PC-9 (cell line): ENCODE measurements around the gene CADM2.

Experiments used
- CTCF ChIP-seq: fragments of 200-600 bp; sonication (generic); conservative IDR thresholded peaks from 2 replicates; pipeline ENCODE4 v1.6.1; 2017; ENCODE audit warnings: mixed run types, antibody characterized with exemption, mild to moderate bottlenecking, moderate library complexity
- EZH2 ChIP-seq: fragments of 200-600 bp; sonication (generic); IDR thresholded peaks from 2 replicates; pipeline ENCODE4 v1.8.0; 2017; ENCODE audit warnings: antibody characterized with exemption, low read depth

- no peak for TF ChIP-seq CTCF
- no peak for TF ChIP-seq EZH2
Measured at GRCh38 chr3:85516146-85516545, 557.4 kb downstream of the CADM2 start.
